BLaER1 treated with 17β-estradiol and CSF1 and Interleukin-3, amounts not matched to agents 10 nM and 100 nM (cell line): ENCODE measurements around the gene PRELID3B.
"Not testable (repeated sequence)": the region's sequence is repeated elsewhere in the genome, so short reads cannot be mapped to it uniquely, and the experiment has no call there.

Experiments
- H3K27ac ChIP-seq, 11 experiments: shearing (Covaris generic); formaldehyde crosslinking; 2 replicates each; pipeline ENCODE4 v1.8.1; 2022
- H3K27me3 ChIP-seq, 11 experiments: shearing (Covaris generic); formaldehyde crosslinking; 2 replicates each; pipeline ENCODE4 v1.8.1; 2022
- H3K36me3 ChIP-seq, 11 experiments: shearing (Covaris generic); formaldehyde crosslinking; 2 replicates each; pipeline ENCODE4 v1.8.1; 2022
- H3K4me1 ChIP-seq, 10 experiments: shearing (Covaris generic); formaldehyde crosslinking; 2 replicates each; pipeline ENCODE4 v1.8.1; 2022
- H3K4me2 ChIP-seq, 11 experiments: shearing (Covaris generic); formaldehyde crosslinking; 2 replicates each; pipeline ENCODE4 v1.8.1; 2022
- H3K4me3 ChIP-seq, 10 experiments: shearing (Covaris generic); formaldehyde crosslinking; 2 replicates each; pipeline ENCODE4 v1.8.1; 2022
- H3K9ac ChIP-seq, 11 experiments: shearing (Covaris generic); formaldehyde crosslinking; 2 replicates each; pipeline ENCODE4 v1.8.1; 2022
- H3K9me3 ChIP-seq, 11 experiments: shearing (Covaris generic); formaldehyde crosslinking; replicated peaks in 1 of 11; 2 replicates each; pipeline ENCODE4 v1.8.1; 2022
- H4K20me1 ChIP-seq, 11 experiments: shearing (Covaris generic); formaldehyde crosslinking; 2 replicates each; pipeline ENCODE4 v1.8.1; 2022
- Cebpa-rat ChIP-seq, 11 experiments: shearing (Covaris generic); IDR thresholded peaks; 2 replicates each; pipeline ENCODE4 v1.8.1; 2022

The PRELID3B gene

GRCh38 chr20:59016795-59017492 is 25.6 kb downstream of the PRELID3B start:
- Histone ChIP-seq H4K20me1 (peaks cover 0 to 31% (median 8%) of the 10 kb centered on the region in 11 experiments; a peak in 10 of 22 replicates), H3K4me2 (peak overlapping the region; percentile 1 to 51 (median 26); a peak in 16 of 22 replicates)
- no peak for TF ChIP-seq Cebpa-rat (IDR thresholded peaks at IDR 0.05)

GRCh38 chr20:59015812-59016711 is 26.5 kb downstream of the PRELID3B start:
- Histone ChIP-seq H3K4me2 (peak overlapping the region in 6 of 11 experiments; percentile 1 to 51 (median 33); a peak in 7 of 22 replicates), H3K4me1 (peaks cover 30 to 42% (median 38%) of the 10 kb centered on the region in 10 experiments), H4K20me1 (peaks cover 0 to 31% (median 4%) of the 10 kb centered on the region in 11 experiments; a peak in 9 of 22 replicates), H3K36me3 (peaks cover 0 to 21% (median 0%) of the 10 kb centered on the region in 11 experiments; a peak in 4 of 22 replicates), H3K4me3 (no peak overlapping the region), H3K27ac (no peak overlapping the region), H3K9ac (no peak overlapping the region; a peak in 1 of 22 replicates), H3K27me3 (no peaks in the 10 kb centered on the region), H3K9me3 (no peaks in the 10 kb centered on the region)
- no peak for TF ChIP-seq Cebpa-rat (IDR thresholded peaks at IDR 0.05)

More at GRCh38 chr20:59016795-59017492, 25.6 kb downstream of the PRELID3B start:
- Histone ChIP-seq H3K4me3 (no peak overlapping the region), H3K27ac (no peak overlapping the region; a peak in 1 of 22 replicates), H3K9me3 (no peaks in the 10 kb centered on the region), H3K4me1 (peaks cover 27 to 34% (median 32%) of the 10 kb centered on the region in 10 experiments), H3K9ac (no peak overlapping the region), H3K27me3 (no peaks in the 10 kb centered on the region), H3K36me3 (peaks cover 0 to 30% (median 1%) of the 10 kb centered on the region in 11 experiments; a peak in 5 of 22 replicates)

GRCh38 chr20:59015411-59015810 is 27.2 kb downstream of the PRELID3B start:
- Histone ChIP-seq H3K27ac (no peak overlapping the region), H3K9me3 (no peaks in the 10 kb centered on the region), H3K4me3 (no peak overlapping the region), H4K20me1 (peaks cover 0 to 31% (median 3%) of the 10 kb centered on the region in 11 experiments; a peak in 7 of 22 replicates), H3K27me3 (no peaks in the 10 kb centered on the region), H3K36me3 (peaks cover 0 to 16% (median 0%) of the 10 kb centered on the region in 11 experiments; a peak in 2 of 22 replicates), H3K4me2 (peak overlapping the region in 2 of 11 experiments; percentile 28 to 47; a peak in 2 of 22 replicates), H3K4me1 (peaks cover 30 to 49% (median 42%) of the 10 kb centered on the region in 10 experiments), H3K9ac (no peak overlapping the region; a peak in 1 of 22 replicates)
- TF ChIP-seq Cebpa-rat (IDR thresholded peaks at IDR 0.05) = no peak

GRCh38 chr20:59014680-59015389 is 27.8 kb downstream of the PRELID3B start:
- H3K9ac ChIP-seq = peak overlapping the region in 2 of 11 experiments; percentile 18 to 26; a peak in 3 of 22 replicates
- H3K9me3 ChIP-seq = no peaks in the 10 kb centered on the region
- peaks cover 0 to 16% (median 0%) of the 10 kb centered on the region in 11 experiments; a peak in 2 of 22 replicates for H3K36me3 ChIP-seq
- H3K4me1 ChIP-seq = peaks cover 30 to 54% (median 43%) of the 10 kb centered on the region in 10 experiments
- H3K27me3 ChIP-seq = no peaks in the 10 kb centered on the region
- H4K20me1 ChIP-seq = peaks cover 0 to 31% (median 3%) of the 10 kb centered on the region in 11 experiments; a peak in 7 of 22 replicates
- H3K4me2 ChIP-seq = peak overlapping the region; percentile 2 to 47 (median 24); a peak in 15 of 22 replicates
- no peak for TF ChIP-seq Cebpa-rat (IDR thresholded peaks at IDR 0.05)
- H3K4me3 ChIP-seq = no peak overlapping the region
- H3K27ac ChIP-seq = no peak overlapping the region

- Histone ChIP-seq H3K4me1 (peaks cover 30 to 62% (median 45%) of the 10 kb centered on the region in 10 experiments), H3K9ac (peak overlapping the region in 2 of 11 experiments; percentile 11 to 18; a peak in 2 of 22 replicates), H3K9me3 (no peaks in the 10 kb centered on the region), H3K36me3 (peaks cover 0 to 13% (median 0%) of the 10 kb centered on the region in 11 experiments; a peak in 2 of 22 replicates), H3K4me2 (peak overlapping the region in 7 of 11 experiments; percentile 7 to 47 (median 24); a peak in 7 of 22 replicates), H3K27ac (no peak overlapping the region), H3K27me3 (no peaks in the 10 kb centered on the region), H3K4me3 (no peak overlapping the region), H4K20me1 (peaks cover 0 to 28% (median 3%) of the 10 kb centered on the region in 11 experiments; a peak in 7 of 22 replicates)
- no peak for TF ChIP-seq Cebpa-rat (IDR thresholded peaks at IDR 0.05)
Measured at GRCh38 chr20:59013959-59014608, 28.5 kb downstream of the PRELID3B start.

- no peak for TF ChIP-seq Cebpa-rat (IDR thresholded peaks at IDR 0.05)
- Histone ChIP-seq H3K4me2 (no peak overlapping the region), H3K27ac (no peak overlapping the region), H3K36me3 (peaks cover 0 to 5% (median 0%) of the 10 kb centered on the region in 11 experiments; a peak in 1 of 22 replicates), H4K20me1 (peaks cover 0 to 22% (median 3%) of the 10 kb centered on the region in 11 experiments; a peak in 6 of 22 replicates), H3K9ac (no peak overlapping the region), H3K27me3 (no peaks in the 10 kb centered on the region), H3K4me3 (no peak overlapping the region), H3K4me1 (peaks cover 36 to 70% (median 51%) of the 10 kb centered on the region in 10 experiments), H3K9me3 (no peaks in the 10 kb centered on the region)
Measured at GRCh38 chr20:59013031-59013951, 29.3 kb downstream of the PRELID3B start.

- not testable (repeated sequence) for H3K27me3 ChIP-seq, H3K4me3 ChIP-seq, H3K9me3 ChIP-seq, H4K20me1 ChIP-seq, H3K36me3 ChIP-seq, H3K9ac ChIP-seq
- Histone ChIP-seq H3K27ac (peak overlapping the region in 2 of 11 experiments; percentile 23 to 37; a peak in 2 of 22 replicates), H3K4me2 (peak overlapping the region in 6 of 11 experiments; percentile 24 to 96 (median 69); a peak in 11 of 22 replicates), H3K4me1 (peaks cover 39 to 75% (median 53%) of the 10 kb centered on the region in 10 experiments)
Measured at GRCh38 chr20:59011874-59012157, 30.8 kb downstream of the PRELID3B start.
